ENCODE measurements around the gene LUC7L3.
"Not testable (repeated sequence)": the region's sequence is repeated elsewhere in the genome, so short reads cannot be mapped to it uniquely, and the experiment has no call there.

Gene LUC7L3

DNA sequence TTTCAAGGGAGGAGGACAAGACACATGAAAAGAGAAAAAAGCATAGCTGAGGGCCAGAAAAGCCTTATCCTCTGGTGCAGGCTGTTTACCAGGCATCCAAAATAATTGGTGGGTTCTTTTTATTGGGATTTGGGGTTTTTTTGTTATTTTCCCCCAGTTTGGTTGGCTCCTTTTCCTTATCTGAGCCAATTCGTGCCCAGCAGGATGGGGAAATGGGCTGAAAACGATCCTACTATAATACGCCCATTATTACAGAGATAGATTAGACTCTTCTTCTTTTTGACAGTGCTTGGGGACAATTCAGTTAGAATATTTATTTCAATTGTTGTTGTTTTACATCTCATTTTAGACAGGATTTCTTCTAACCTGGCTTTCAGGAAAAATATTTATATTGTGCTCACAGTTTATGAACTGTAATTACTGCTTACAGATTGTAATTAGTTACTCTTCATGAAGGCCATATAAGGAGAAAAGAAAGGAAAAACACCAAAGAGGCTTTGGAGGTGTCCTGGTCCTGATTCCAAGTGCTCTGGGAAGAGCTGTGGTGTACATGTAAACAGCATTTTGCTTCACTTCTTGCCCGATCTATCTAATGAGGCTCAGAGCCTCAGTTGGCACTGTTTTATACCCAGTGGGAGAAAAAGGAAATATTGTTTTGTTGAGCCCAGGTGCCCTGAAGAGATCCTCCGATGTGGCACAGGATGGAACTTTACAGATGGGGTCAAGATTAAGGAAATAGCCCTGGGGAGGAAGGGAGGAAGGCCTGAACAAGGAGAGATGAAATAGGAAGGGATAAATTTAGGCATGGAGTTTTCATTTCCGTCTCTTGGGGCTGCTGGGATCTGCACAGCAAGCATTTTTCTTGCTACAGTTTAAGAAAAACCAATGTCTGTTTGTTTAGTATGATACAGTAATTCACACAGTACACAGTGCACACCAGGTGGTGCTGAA, 11.1 kb upstream of the LUC7L3 start:
- ChIA-PET CTCF (interaction anchor here (0.9 to 1.9 kb wide), 4 partner anchors 11 to 77 kb away, joined by 3 to 8 read pairs (median 4); partner anchors contain the start of gene LUC7L3), POLR2A (interaction anchor here (0.7 kb wide), 1 partner anchor 133 kb away, joined by 4 read pairs; no protein-coding TSS in a partner anchor)
- TF ChIP-seq, protein P1, sequence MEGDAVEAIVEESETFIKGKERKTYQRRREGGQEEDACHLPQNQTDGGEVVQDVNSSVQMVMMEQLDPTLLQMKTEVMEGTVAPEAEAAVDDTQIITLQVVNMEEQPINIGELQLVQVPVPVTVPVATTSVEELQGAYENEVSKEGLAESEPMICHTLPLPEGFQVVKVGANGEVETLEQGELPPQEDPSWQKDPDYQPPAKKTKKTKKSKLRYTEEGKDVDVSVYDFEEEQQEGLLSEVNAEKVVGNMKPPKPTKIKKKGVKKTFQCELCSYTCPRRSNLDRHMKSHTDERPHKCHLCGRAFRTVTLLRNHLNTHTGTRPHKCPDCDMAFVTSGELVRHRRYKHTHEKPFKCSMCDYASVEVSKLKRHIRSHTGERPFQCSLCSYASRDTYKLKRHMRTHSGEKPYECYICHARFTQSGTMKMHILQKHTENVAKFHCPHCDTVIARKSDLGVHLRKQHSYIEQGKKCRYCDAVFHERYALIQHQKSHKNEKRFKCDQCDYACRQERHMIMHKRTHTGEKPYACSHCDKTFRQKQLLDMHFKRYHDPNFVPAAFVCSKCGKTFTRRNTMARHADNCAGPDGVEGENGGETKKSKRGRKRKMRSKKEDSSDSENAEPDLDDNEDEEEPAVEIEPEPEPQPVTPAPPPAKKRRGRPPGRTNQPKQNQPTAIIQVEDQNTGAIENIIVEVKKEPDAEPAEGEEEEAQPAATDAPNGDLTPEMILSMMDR (IDR thresholded peaks at IDR 0.05; ENCODE audit: control extremely low read depth, extremely low read depth, low read depth, missing control alignments), result peak; percentile 6
- DNase-seq (ENCODE audit: extremely low spot score), result no peak

DNA sequence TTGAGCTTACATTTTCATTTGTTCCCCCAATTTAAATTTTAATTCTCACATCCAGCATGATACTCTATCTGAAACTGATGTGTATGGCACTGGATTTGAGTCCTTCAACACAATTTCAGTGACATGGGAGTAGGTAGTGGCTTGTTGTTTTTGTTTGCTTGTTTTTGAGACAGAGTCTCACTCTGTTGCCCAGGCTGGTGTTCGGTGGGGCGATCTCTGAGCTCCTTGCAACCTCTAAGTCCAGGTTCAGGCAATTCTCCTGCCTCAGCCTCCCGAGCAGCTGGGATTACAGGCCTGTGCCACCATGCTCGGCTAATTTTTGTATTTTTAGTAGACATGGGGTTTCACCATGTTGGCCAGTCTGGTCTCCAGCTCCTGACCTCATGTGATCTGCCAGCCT, 10.3 kb upstream of the LUC7L3 start:
- CTCF ChIA-PET, result interaction anchor here (0.9 to 1.9 kb wide), 4 partner anchors 10 to 78 kb away, joined by 3 to 8 read pairs (median 4); partner anchors contain the start of gene LUC7L3
- POLR2A ChIA-PET, result interaction anchor here (0.5 to 0.7 kb wide), 2 partner anchors 10 to 132 kb away, joined by 4 to 6 read pairs; no protein-coding TSS in a partner anchor
- DNase-seq (ENCODE audit: extremely low spot score), result not testable (repeated sequence)

DNA sequence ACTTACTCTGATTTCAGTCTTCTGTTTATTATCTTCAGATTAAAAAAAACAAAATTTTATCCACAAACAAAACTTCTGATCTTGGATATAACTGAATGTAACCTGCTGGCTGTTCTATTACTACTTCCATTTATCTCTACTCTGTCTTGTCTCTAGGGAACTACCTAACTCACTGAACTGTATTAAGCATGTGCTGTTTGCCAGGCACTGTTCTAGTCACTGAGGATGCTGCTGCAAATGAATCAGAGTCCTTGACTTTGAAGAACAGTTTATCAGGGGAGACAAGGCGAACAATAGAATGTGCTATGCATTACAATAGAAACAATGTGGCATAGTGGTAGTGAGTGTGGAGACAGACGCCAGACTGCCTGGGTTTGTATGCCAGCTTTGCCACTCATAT, 9.4 kb upstream of the LUC7L3 start:
- TF ChIP-seq, protein P1 (IDR thresholded peaks at IDR 0.05; ENCODE audit: control extremely low read depth, extremely low read depth, low read depth, missing control alignments), result no peak

DNA sequence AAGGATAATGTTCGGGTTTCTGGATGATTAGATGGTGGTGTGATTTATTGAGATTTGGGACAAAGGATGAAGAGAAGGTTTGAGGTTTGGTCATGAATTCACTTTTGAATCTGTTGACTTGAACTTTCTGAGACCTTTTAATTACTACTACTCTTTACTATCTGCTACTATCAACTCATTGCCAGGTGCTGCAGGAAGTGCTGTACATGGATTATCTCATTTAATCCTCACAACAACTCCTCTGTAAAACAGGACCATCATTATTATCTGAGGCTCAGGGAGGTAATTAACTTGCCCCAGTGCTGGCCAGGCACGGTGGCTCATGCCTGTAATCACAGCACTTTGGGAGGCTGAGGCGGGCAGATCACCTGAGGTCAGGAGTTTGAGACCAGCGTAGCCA, 8.8 kb upstream of the LUC7L3 start:
- no peak for DNase-seq (ENCODE audit: extremely low spot score)
- POLR2A ChIA-PET, result no interaction called here
- CTCF ChIA-PET, result no interaction called here
- TF ChIP-seq, protein P1 (IDR thresholded peaks at IDR 0.05; ENCODE audit: control extremely low read depth, extremely low read depth, low read depth, missing control alignments), result no peak

More for the DNA sequence above, 9.4 kb upstream of the LUC7L3 start:
- CTCF ChIA-PET, result no interaction called here
- no peak for DNase-seq (ENCODE audit: extremely low spot score)
- POLR2A ChIA-PET, result no interaction called here

DNA sequence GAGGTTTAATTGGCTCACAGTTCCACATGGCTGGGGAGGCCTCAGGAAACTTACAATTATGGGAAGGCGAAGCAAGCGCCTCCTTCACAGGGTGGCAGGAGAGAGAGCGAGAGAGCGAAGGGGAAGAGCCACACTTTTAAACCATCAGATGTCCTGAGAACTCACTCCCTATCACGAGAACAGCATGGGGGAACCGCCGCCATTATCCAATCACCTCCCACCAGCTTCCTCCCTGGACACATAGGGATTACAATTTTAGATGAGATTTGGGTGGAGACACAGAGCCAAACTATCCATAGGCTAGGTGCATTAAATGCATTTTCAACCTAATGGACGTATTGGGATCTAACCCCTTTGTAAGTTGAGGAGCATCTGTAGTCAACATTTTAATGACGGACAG, 6.8 kb upstream of the LUC7L3 start:
- TF ChIP-seq, protein P1 (IDR thresholded peaks at IDR 0.05; ENCODE audit: control extremely low read depth, extremely low read depth, low read depth, missing control alignments), result no peak
- ChIA-PET POLR2A (no interaction called here), CTCF (no interaction called here)
- no peak for DNase-seq (ENCODE audit: extremely low spot score)

DNA sequence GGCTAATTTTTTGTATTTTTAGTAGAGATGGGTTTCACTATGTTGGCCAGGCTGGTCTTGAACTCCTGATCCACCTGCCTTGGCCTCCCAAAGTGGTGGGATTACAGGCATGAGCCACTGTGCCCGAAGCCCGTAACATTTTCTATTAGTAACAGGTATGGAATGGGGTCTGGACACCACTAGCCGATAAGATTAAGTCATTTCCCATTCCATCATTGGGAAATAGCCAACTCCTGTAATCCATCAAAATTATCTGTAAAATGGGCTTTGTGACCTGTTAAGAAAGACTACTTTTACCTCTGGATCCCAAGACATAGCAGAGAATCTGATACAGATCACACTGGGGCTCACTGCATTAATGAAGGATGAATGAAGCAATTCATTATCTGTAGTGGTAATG, 3.9 kb upstream of the LUC7L3 start:
- POLR2A ChIA-PET, result no interaction called here
- TF ChIP-seq, protein P1 (IDR thresholded peaks at IDR 0.05; ENCODE audit: control extremely low read depth, extremely low read depth, low read depth, missing control alignments), result no peak
- CTCF ChIA-PET, result interaction anchor here (1.6 kb wide), 1 partner anchor 67 kb away, joined by 3 read pairs; no protein-coding TSS in a partner anchor
- no peak for DNase-seq (ENCODE audit: extremely low spot score)
